Type B pancreatic cell (in vitro differentiated cells): Measurements from ENCODE around the gene BPI. TPM values are rescaled to one million over a fixed set of nuclear protein-coding genes. Genes with fewer than 3 reads are reported as not detected.
A peak's percentile ranks its signal among the peaks of the same experiment; 100 is the strongest.

Experiments
- DNase-seq: peaks from one replicate; pipeline ENCODE4 v3.0.0; 2021; ENCODE audit warnings: mixed read lengths; ENCODE audit not compliant: unreplicated experiment; ENCODE audit errors: extremely low spot score
- H3K27ac Mint-ChIP-seq: 2 replicates; pipeline ENCODE4 v1.8.0; 2021; ENCODE audit warnings: mild to moderate bottlenecking, mixed read lengths
- H3K27me3 Mint-ChIP-seq: 2 replicates; pipeline ENCODE4 v1.8.0; 2021; ENCODE audit warnings: mixed read lengths
- H3K36me3 Mint-ChIP-seq: 2 replicates; pipeline ENCODE4 v1.8.0; 2021; ENCODE audit warnings: mixed read lengths
- H3K4me1 Mint-ChIP-seq: one replicate; pipeline ENCODE4 v1.8.0; 2021; ENCODE audit warnings: mixed read lengths; ENCODE audit not compliant: unreplicated experiment
- H3K4me3 Mint-ChIP-seq: 2 replicates; pipeline ENCODE4 v1.8.0; 2021; ENCODE audit warnings: mild to moderate bottlenecking, mixed read lengths
- H3K9me3 Mint-ChIP-seq: 2 replicates; pipeline ENCODE4 v1.8.0; 2021; ENCODE audit warnings: mixed read lengths
- CTCF ChIP-seq: fragments of 200-600 bp; sonication (generic); conservative IDR thresholded peaks from 2 replicates; pipeline ENCODE4 v1.5.0; 2021; ENCODE audit warnings: antibody characterized with exemption, mild to moderate bottlenecking
- total RNA-seq: library from RNA; stranded (reverse); gene quantifications from 2 replicates; pipeline ENCODE4 v1.2.1, GENCODE V29; 2021; ENCODE audit warnings: low replicate concordance

The BPI gene
- total RNA-seq, 1 donor from 2014 or later = 0.17 TPM

DNA sequence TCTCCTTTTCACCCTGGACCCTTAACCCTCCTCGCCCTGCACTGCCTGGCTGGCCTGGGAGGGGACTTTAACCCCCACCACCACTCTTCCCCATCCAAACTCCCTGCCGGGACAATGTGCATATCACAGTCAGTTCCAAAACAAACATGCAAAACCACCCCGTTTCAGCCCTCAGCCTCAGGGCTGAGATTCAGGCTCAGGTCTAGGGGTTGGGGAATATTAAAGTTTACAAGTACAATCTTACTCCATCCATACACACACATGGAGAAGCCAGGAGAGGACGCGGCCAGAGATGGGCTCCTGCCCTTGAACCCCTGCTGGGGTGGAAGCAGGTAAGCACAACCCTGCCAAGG is 44.0 kb upstream of the BPI start:
- H3K9me3 Mint-ChIP-seq = no peaks in the 10 kb centered on the region
- TF ChIP-seq CTCF = no peak
- H3K4me3 Mint-ChIP-seq = peak overlapping the region; percentile 77
- peaks cover 9% of the 10 kb centered on the region for H3K4me1 Mint-ChIP-seq
- no peak for DNase-seq
- H3K27ac Mint-ChIP-seq = peak overlapping the region; percentile 33
- H3K36me3 Mint-ChIP-seq = no peaks in the 10 kb centered on the region
- H3K27me3 Mint-ChIP-seq = peaks cover 52% of the 10 kb centered on the region

GRCh38 chr20:38260378-38261053 is 43.4 kb upstream of the BPI start, which contains the start of gene KIAA1755:
KIAA1755 (minus strand) TSS chr20:38260735; CDS start chr20:38260500, 235 bp downstream.
- H3K27ac Mint-ChIP-seq = peak within 1 kb of the TSS; percentile 33

GRCh38 chr20:38261054-38261390 is 42.9 kb upstream of the BPI start:
- H3K36me3 Mint-ChIP-seq = no peaks in the 10 kb centered on the region

More at GRCh38 chr20:38260378-38261053, 43.4 kb upstream of the BPI start, which contains the start of gene KIAA1755:
- peaks cover 54% of the 10 kb centered on the region for H3K27me3 Mint-ChIP-seq
- peak within 1 kb of the TSS; percentile 77 for H3K4me3 Mint-ChIP-seq
- H3K36me3 Mint-ChIP-seq = no peaks in the 10 kb centered on the region
- TF ChIP-seq CTCF = no peak
- no peaks in the 10 kb centered on the region for H3K9me3 Mint-ChIP-seq
- H3K4me1 Mint-ChIP-seq = peaks cover 9% of the 10 kb centered on the region
- no peak for DNase-seq

GRCh38 chr20:38262931-38263330 is 41.0 kb upstream of the BPI start:
- H3K4me1 Mint-ChIP-seq = peaks cover 9% of the 10 kb centered on the region
- no peak for TF ChIP-seq CTCF
- H3K27me3 Mint-ChIP-seq = peaks cover 70% of the 10 kb centered on the region
- no peaks in the 10 kb centered on the region for H3K36me3 Mint-ChIP-seq
- no peak overlapping the region for H3K27ac Mint-ChIP-seq
- DNase-seq = no peak
- no peak overlapping the region for H3K4me3 Mint-ChIP-seq
- no peaks in the 10 kb centered on the region for H3K9me3 Mint-ChIP-seq

More at GRCh38 chr20:38261054-38261390, 42.9 kb upstream of the BPI start:
- Mint-ChIP-seq H3K4me3 (peak overlapping the region; percentile 72), H3K9me3 (no peaks in the 10 kb centered on the region), H3K4me1 (peaks cover 9% of the 10 kb centered on the region), H3K27me3 (peaks cover 59% of the 10 kb centered on the region), H3K27ac (no peak overlapping the region)
- TF ChIP-seq CTCF = no peak
- DNase-seq = no peak

DNA sequence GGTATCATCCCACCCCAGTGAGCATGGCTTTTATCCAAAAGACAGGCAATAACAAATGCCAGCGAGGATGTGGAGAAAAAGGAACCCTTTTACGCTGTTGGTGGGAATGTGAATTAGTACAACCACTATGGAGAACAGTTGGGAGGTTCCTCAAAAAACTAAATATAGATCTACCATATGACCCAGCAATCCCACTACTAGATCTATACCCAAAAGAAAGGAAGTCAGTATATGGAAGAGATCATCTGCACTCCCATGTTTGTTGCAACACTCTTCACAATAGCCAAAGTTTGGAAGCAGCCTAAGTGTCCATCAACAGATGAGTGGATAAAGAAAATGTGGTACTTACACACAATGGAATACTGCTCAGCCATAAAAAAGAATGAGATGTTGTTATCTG is 37.5 kb upstream of the BPI start:
- Mint-ChIP-seq H3K9me3 (no peaks in the 10 kb centered on the region), H3K27me3 (peaks cover 51% of the 10 kb centered on the region)

More for the DNA sequence above, 37.5 kb upstream of the BPI start:
- TF ChIP-seq CTCF = no peak
- no peaks in the 10 kb centered on the region for H3K36me3 Mint-ChIP-seq
- no peak overlapping the region for H3K4me3 Mint-ChIP-seq
- no peak for DNase-seq
- no peak overlapping the region for H3K27ac Mint-ChIP-seq
- no peaks in the 10 kb centered on the region for H3K4me1 Mint-ChIP-seq
